Prostate gland (tissue), 2 donors: Measurements from ENCODE around the gene ANKS3.

Experiments used
- CTCF ChIP-seq, 4 experiments: fragments of 200-600 bp in 2 of 4; fragments of 450-650 bp in 2 of 4; sonication (generic) in 2 of 4; IDR thresholded peaks; 1 replicate in 3 of 4; 2 replicates in 1 of 4; pipeline ENCODE4 v1.5.1; 2016 to 2019; ENCODE audit warnings: antibody characterized with exemption in 4 of 4, mild to moderate bottlenecking in 2 of 4, moderate library complexity in 2 of 4
- POLR2A ChIP-seq: fragments of 450-650 bp; IDR thresholded peaks from one replicate; pipeline ENCODE4 v1.6.1; 2016; ENCODE audit warnings: antibody characterized with exemption, mild to moderate bottlenecking
- POLR2AphosphoS5 ChIP-seq: sonication (generic); formaldehyde crosslinking; IDR thresholded peaks from one replicate; pipeline ENCODE4 v1.6.1; 2017; ENCODE audit warnings: antibody characterized with exemption

GRCh38 chr16:4648917-4649316 is 85.2 kb downstream of the ANKS3 start:
- TF ChIP-seq POLR2A, result no peak
- TF ChIP-seq CTCF (IDR thresholded peaks at IDR 0.05), result no peak
- TF ChIP-seq POLR2AphosphoS5, result no peak
